GM12878 (cell line): Measurements from ENCODE around the gene TMEM79. TPM values are rescaled to one million over a fixed set of nuclear protein-coding genes. Genes with fewer than 3 reads are reported as not detected.

Experiments used
- ATAC-seq: fragments of 200-7000 bp; cut with Tn5 transposase; 3 replicates; pipeline ENCODE4 v1.9.1; 2020; ENCODE audit warnings: mild to moderate bottlenecking, moderate library complexity
- BruUV-seq: library from RNA; stranded (reverse); fragments of 400-500 nt; replicated peaks from 2 replicates; lab custom pipeline; 2021; lab: Mats Ljungman, UMichigan
- CTCF ChIA-PET: fragments of 300-600 bp; sonication (Branson Sonifier 250); formaldehyde crosslinking; extraction: SDS; loops from one replicate; lab custom pipeline; 2021; ENCODE audit warnings: inconsistent platforms; lab: Yijun Ruan, JAX
- POLR2A ChIA-PET: fragments of 350-600 bp; formaldehyde crosslinking; extraction: SDS; loops from one replicate; lab custom pipeline; 2021; ENCODE audit warnings: inconsistent platforms; lab: Charles Lee
- RAD21 ChIA-PET: fragments of 300-600 bp; sonication (Branson Sonifier 250); formaldehyde crosslinking; loops from one replicate; lab custom pipeline; 2023; ENCODE audit warnings: antibody characterized with exemption; ENCODE audit not compliant: unreplicated experiment; lab: Charles Lee
- SMC1A ChIA-PET: fragments of 300-600 bp; sonication (Branson Sonifier 250); formaldehyde crosslinking; loops from one replicate; lab custom pipeline; 2023; ENCODE audit not compliant: unreplicated experiment, uncharacterized antibody; lab: Charles Lee
- DNase-seq: peaks from one replicate; pipeline ENCODE4 v3.0.0-alpha.2; 2011; ENCODE audit warnings: low read depth, low spot score
- FAIRE-seq: peaks from 3 replicates; lab custom pipeline; 2011; peaks lifted over from hg19 to GRCh38; lab: Jason Lieb, UNC
- H2AFZ ChIP-seq: 2 replicates; pipeline ENCODE4 v1.6.0; 2011; ENCODE audit warnings: low read depth, low read length, control low read depth; ENCODE audit not compliant: control insufficient read depth
- H3K27ac ChIP-seq: 2 replicates; pipeline ENCODE4 v1.5.1; 2011; ENCODE audit warnings: control low read depth; ENCODE audit not compliant: control insufficient read depth, insufficient read depth
- H3K27me3 ChIP-seq, 2 experiments: replicated peaks in 1 of 2; 2 replicates each; pipeline versions ENCODE4 v1.6.0 to v1.6.1; 2011; ENCODE audit warnings: low read length in 1 of 2; ENCODE audit not compliant: control insufficient read depth in 2 of 2, insufficient read depth in 2 of 2
- H3K36me3 ChIP-seq, 2 experiments: 2 replicates each; pipeline ENCODE4 v1.5.1; 2011; ENCODE audit warnings: low read length in 1 of 2; ENCODE audit not compliant: control insufficient read depth in 2 of 2, insufficient read depth in 2 of 2
- H3K4me1 ChIP-seq: 2 replicates; pipeline ENCODE4 v1.6.1; 2011; ENCODE audit warnings: mild to moderate bottlenecking, low read length, moderate library complexity, mixed read lengths; ENCODE audit not compliant: control insufficient read depth, insufficient read depth
- H3K4me2 ChIP-seq: 2 replicates; pipeline ENCODE4 v1.6.0; 2011; ENCODE audit warnings: control low read depth; ENCODE audit not compliant: control insufficient read depth, insufficient read depth
- H3K4me3 ChIP-seq: fragments of 200-600 bp; sonication (generic); 2 replicates; pipeline ENCODE4 v1.5.1; 2016
- H3K79me2 ChIP-seq: 2 replicates; pipeline ENCODE4 v1.6.0; 2011; ENCODE audit warnings: low read length; ENCODE audit not compliant: control insufficient read depth, insufficient read depth
- H3K9ac ChIP-seq: 2 replicates; pipeline ENCODE4 v1.8.0; 2011; ENCODE audit warnings: low read length, control low read depth, mixed read lengths; ENCODE audit not compliant: control insufficient read depth, insufficient read depth
- H3K9me3 ChIP-seq: replicated peaks from 3 replicates; pipeline ENCODE4 v1.5.1; 2011; ENCODE audit warnings: mild to moderate bottlenecking, low read length; ENCODE audit not compliant: control insufficient read depth, insufficient read depth
- H4K20me1 ChIP-seq: 2 replicates; pipeline ENCODE4 v1.6.0; 2011; ENCODE audit not compliant: control insufficient read depth, insufficient read depth
- BCL3 ChIP-seq: IDR thresholded peaks from 2 replicates; pipeline ENCODE4 v1.6.1; 2011; ENCODE audit warnings: borderline replicate concordance, low read depth, mild to moderate bottlenecking, moderate library complexity, low read length; ENCODE audit not compliant: insufficient read depth, poor library complexity, severe bottlenecking
- MTA3 ChIP-seq: IDR thresholded peaks from 2 replicates; pipeline ENCODE4 v1.6.1; 2012; ENCODE audit warnings: low read length, inconsistent platforms, borderline replicate concordance
- PBX3 ChIP-seq: IDR thresholded peaks from 2 replicates; pipeline ENCODE4 v1.6.1; 2011; ENCODE audit warnings: mild to moderate bottlenecking, low read depth, low read length, moderate library complexity; ENCODE audit not compliant: insufficient replicate concordance
- WGBS: methylation state at CpG from one replicate; pipeline ENCODE4 v1.1.6; 2016; ENCODE audit warnings: low lambda C conversion rate; ENCODE audit not compliant: insufficient replicate concordance, insufficient coverage; ENCODE audit errors: missing lambda C conversion rate; 5-methylcytosine and 5-hydroxymethylcytosine counted together
- in situ Hi-C: fragments of 300-500 bp; cut with MboI; formaldehyde crosslinking; loops from 9 replicates; pipeline ENCODE4 v1.14.3; 2018; ENCODE audit warnings: mixed read lengths
- intact Hi-C: fragments of 100-400 bp; cut with micrococcal nuclease; formaldehyde crosslinking; loops from one replicate; pipeline ENCODE4 v1.14.2; 2022; ENCODE audit not compliant: unreplicated experiment
- polyA plus RNA-seq, 11 experiments: library from polyadenylated mRNA; depleted of rRNA in 4 of 11; unstranded in 6 of 11; stranded (reverse) in 5 of 11; fragments of >200 nt; fragmentation: Nextera tagmentation in 4 of 11; fragmentation: Illumina TruSeq in 1 of 11; extraction: Ambion mirVana in 4 of 11; extraction: Trizol in 1 of 11; gene quantifications; 1 replicate in 1 of 11; 2 replicates in 10 of 11; pipeline versions ENCODE4 v1.2.1 to v1.2.3, GENCODE V29; 2011 to 2016; ENCODE audit warnings: inconsistent platforms in 2 of 11, missing spikeins in 2 of 11, low read depth in 1 of 11
- total RNA-seq, 4 experiments: library from RNA; depleted of rRNA in 3 of 4; stranded (reverse); fragments of >200 nt in 3 of 4; fragmentation: Illumina TruSeq in 1 of 4; extraction: Trizol in 1 of 4; gene quantifications; 2 replicates each; pipeline versions ENCODE4 v1.2.1 to v1.2.3, GENCODE V29; 2013 to 2021

Gene TMEM79
- total and polyA plus RNA-seq, 10 of the 15 experiments (the other 5 are each of a cell fraction or from before 2014, with no cell fraction given): 0.47 to 5.2 (median 3.8) TPM

- H3K9me3 ChIP-seq: no peaks in the 10 kb centered on the region
- H3K4me1 ChIP-seq: no peaks in the 10 kb centered on the region
- no peak overlapping the region for H3K9ac ChIP-seq
- H3K27me3 ChIP-seq: no peaks in the 10 kb centered on the region
- ChIA-PET RAD21 (no interaction called here), POLR2A (interaction anchor here (0.6 to 0.9 kb wide), 3 partner anchors 18 to 494 kb away, joined by 3 to 5 read pairs (median 3); no protein-coding TSS in a partner anchor), CTCF (no interaction called here), SMC1A (no interaction called here)
- H3K79me2 ChIP-seq: no peaks in the 10 kb centered on the region
- H2AFZ ChIP-seq: no peak overlapping the region
- no peak overlapping the region for H3K4me3 ChIP-seq
- TF ChIP-seq MTA3: no peak
- TF ChIP-seq BCL3: peak; percentile 91
- TF ChIP-seq PBX3: peak; percentile 47
- intact Hi-C loops (no loop called here), in situ Hi-C loops (no loop called here)
- DNase-seq (no peak), FAIRE-seq (no peak), ATAC-seq (no peak)
- 93% methylated on average over 8 of the region's 9 CpGs for WGBS
- BruUV-seq: no TSS peak
- H4K20me1 ChIP-seq: no peaks in the 10 kb centered on the region
- H3K27ac ChIP-seq: no peak overlapping the region
- H3K4me2 ChIP-seq: no peak overlapping the region
- H3K36me3 ChIP-seq: peaks cover 55 to 60% of the 10 kb centered on the region in 2 experiments
Observed at GRCh38 chr1:156262461-156263287, 21.5 kb upstream of the TMEM79 start.
